ENCODE measurements around the gene RRAGD. TPM values are rescaled to one million over a fixed set of nuclear protein-coding genes. Genes with fewer than 3 reads are reported as not detected.

The RRAGD gene
- total RNA-seq, 4 donors from 2014 or later = 18.7 to 31.4 (median 19.9) TPM

- Histone ChIP-seq H3K36me3 (no peaks in the 10 kb centered on the region), H3K4me1 (peaks cover 21 to 34% (median 24%) of the 10 kb centered on the region in 4 donors), H3K4me3 (peak overlapping the region; percentile 84 to 97 (median 91)), H3K9me3 (no peaks in the 10 kb centered on the region), H3K27ac (replicated peaks in 1 of 4) (no peak overlapping the region), H3K27me3 (no peaks in the 10 kb centered on the region)
- 74% methylated on average over 10 of the region's 10 CpGs for WGBS
- intact Hi-C loops (cut with DNase I) = loop anchor here (5.0 kb wide), 1 partner anchor 43 kb away; no protein-coding TSS in a partner anchor
- DNase-seq (ENCODE audit: extremely low spot score) = peak; percentile 31
- TF ChIP-seq POLR2AphosphoS5 (IDR thresholded peaks at IDR 0.05) = no peak
- no peak for TF ChIP-seq CTCF (IDR thresholded peaks at IDR 0.05)
- no peak for TF ChIP-seq EP300 (IDR thresholded peaks at IDR 0.05)
- no peak for TF ChIP-seq POLR2A (IDR thresholded peaks at IDR 0.05; ENCODE audit: low read depth)
These were observed 1.8 kb downstream of the RRAGD start for GRCh38 chr6:89410231-89410761.

GRCh38 chr6:89409461-89410035 lies 2.5 kb downstream of the RRAGD start:
- TF ChIP-seq CTCF (IDR thresholded peaks at IDR 0.05) (no peak), EP300 (IDR thresholded peaks at IDR 0.05) (no peak), POLR2A (IDR thresholded peaks at IDR 0.05; ENCODE audit: low read depth) (no peak), POLR2AphosphoS5 (IDR thresholded peaks at IDR 0.05) (no peak)
- H3K36me3 ChIP-seq = no peaks in the 10 kb centered on the region
- H3K27me3 ChIP-seq = no peaks in the 10 kb centered on the region
- intact Hi-C loops (cut with DNase I) = loop anchor here (5.0 kb wide), 1 partner anchor 42 kb away; no protein-coding TSS in a partner anchor
- WGBS = 78% methylated on average over 7 of the region's 7 CpGs
- DNase-seq (ENCODE audit: extremely low spot score) = no peak
- no peak overlapping the region for H3K27ac ChIP-seq (replicated peaks in 1 of 4)
- no peak overlapping the region for H3K4me3 ChIP-seq
- H3K9me3 ChIP-seq = no peaks in the 10 kb centered on the region
- H3K4me1 ChIP-seq = peaks cover 21 to 34% (median 24%) of the 10 kb centered on the region in 4 donors

DNA sequence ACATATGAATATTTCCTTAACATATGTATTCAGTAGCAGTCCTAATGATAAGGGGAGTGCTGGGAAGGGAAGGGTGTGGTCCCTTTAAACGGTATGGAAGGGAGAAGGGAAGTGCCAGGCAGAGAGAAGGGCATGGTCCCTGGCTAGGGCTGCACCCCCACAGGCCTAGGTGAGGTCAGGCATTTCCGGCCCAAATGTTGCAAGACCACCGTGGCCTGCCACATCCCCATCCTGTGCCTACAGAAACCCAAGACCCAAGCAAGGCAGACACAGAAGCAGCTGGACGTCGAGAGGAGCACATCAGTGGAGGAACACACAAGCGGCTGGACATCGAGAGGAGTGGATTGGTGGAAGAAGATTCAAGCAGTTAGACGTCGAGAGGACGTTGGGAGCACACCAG lies 5.9 kb downstream of the RRAGD start:
- TF ChIP-seq POLR2A (IDR thresholded peaks at IDR 0.05; ENCODE audit: low read depth) (no peak), EP300 (IDR thresholded peaks at IDR 0.05) (no peak), POLR2AphosphoS5 (IDR thresholded peaks at IDR 0.05) (no peak), CTCF (IDR thresholded peaks at IDR 0.05) (no peak)
- 68% methylated on average over 10 of the region's 10 CpGs for WGBS
- Histone ChIP-seq H3K4me3 (no peak overlapping the region), H3K36me3 (no peaks in the 10 kb centered on the region), H3K27me3 (no peaks in the 10 kb centered on the region), H3K27ac (replicated peaks in 1 of 4) (no peak overlapping the region), H3K4me1 (peaks cover 9 to 22% (median 13%) of the 10 kb centered on the region in 4 donors), H3K9me3 (no peaks in the 10 kb centered on the region)
- intact Hi-C loops (cut with DNase I) = no loop called here
- DNase-seq (ENCODE audit: extremely low spot score) = peak; percentile 82

DNA sequence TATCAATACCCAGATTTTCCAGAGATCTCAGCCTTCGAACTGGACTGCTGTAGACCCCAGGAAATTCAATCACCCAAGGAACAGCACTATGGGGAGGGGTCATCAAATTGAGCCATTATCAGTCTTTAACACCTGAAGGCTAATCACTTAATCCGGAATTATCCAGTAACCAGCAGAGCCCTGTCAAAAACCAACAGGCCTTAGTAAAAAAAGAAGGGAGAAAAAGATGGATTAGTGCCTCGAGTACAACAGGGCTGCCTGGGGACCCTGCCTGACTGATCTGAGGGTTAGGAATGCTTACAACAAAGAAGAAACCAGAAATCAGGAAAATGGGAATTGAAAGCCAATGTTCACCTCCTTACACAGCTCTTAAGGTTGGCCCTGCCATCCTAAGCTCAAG lies 7.6 kb downstream of the RRAGD start:
- Histone ChIP-seq H3K36me3 (no peaks in the 10 kb centered on the region), H3K27ac (replicated peaks in 1 of 4) (no peak overlapping the region), H3K9me3 (no peaks in the 10 kb centered on the region), H3K27me3 (no peaks in the 10 kb centered on the region), H3K4me1 (peaks cover 4 to 13% (median 6%) of the 10 kb centered on the region in 4 donors), H3K4me3 (no peak overlapping the region)
- intact Hi-C loops (cut with DNase I) = no loop called here
- TF ChIP-seq POLR2AphosphoS5 (IDR thresholded peaks at IDR 0.05) (no peak), CTCF (IDR thresholded peaks at IDR 0.05) (no peak), EP300 (IDR thresholded peaks at IDR 0.05) (no peak), POLR2A (IDR thresholded peaks at IDR 0.05; ENCODE audit: low read depth) (no peak)
- 81% methylated on average over 3 of the region's 3 CpGs for WGBS
- no peak for DNase-seq (ENCODE audit: extremely low spot score)

Data from esophagus muscularis mucosa (tissue), 4 donors.